Suppressor macrophage (primary cell): Measurements from ENCODE around the gene MTMR4.
"Not testable (repeated sequence)": the region's sequence is repeated elsewhere in the genome, so short reads cannot be mapped to it uniquely, and the experiment has no call there.

Experiments used
- DNase-seq, 4 experiments: peaks; one replicate each; pipeline ENCODE4 v3.0.0-alpha.2; 2020 to 2022

The MTMR4 gene

GRCh38 chr17:58491510-58492045 lies 22.9 kb downstream of the MTMR4 start:
- DNase-seq = no peak

GRCh38 chr17:58488428-58488890 lies 26.0 kb downstream of the MTMR4 start:
- DNase-seq = no peak

DNA sequence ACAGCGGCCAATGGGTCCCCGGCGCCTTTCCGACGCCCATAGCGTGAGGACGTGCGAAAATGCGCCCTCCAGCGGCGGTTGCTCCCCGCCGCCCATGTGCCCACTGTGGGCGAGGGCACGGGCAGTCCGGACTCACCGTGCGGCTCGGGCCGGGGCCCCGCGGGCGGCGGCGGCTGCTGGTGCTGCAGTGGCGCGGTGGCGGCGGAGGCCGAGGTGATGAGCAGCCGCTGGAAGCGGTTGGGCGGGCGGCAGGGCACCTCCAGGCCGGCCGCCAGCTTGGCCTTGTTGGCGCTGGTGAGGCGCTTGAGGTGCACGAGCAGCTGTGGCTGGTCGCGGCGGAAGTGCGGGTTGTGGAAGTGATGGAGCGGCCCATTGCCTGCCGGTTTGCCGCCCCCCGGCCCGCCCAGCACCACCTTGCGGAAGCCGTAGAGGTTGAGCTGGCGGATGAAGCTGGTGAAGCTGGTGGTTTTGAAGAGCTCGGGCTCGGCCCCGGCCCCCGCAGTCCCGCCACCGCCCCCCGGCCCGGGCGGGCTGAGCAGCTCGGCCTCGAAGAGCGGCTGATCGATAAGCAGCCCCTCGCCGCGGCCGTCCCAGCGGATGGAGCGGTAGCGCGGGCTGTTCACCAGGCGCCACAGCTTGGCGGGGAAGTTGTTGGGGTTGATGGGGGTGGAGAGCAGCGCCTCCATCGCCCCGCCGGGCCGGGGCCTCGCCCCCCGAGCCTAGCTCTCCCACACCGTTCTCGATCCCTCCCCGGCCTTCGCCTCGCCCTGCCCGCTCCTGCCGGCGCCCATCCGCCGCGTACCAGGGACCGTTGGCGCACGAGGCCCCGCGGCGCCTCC lies 26.6 kb downstream of the MTMR4 start, which contains the start of gene HSF5:
Gene HSF5, minus strand, starts transcription at position 820 of the 839 bp plus-strand sequence. Its CDS starts 134 bp downstream, at position 686.
- DNase-seq = peak; percentile 29 to 72 (median 47)

GRCh38 chr17:58484600-58484999 lies 29.8 kb downstream of the MTMR4 start:
- DNase-seq = no peak

DNA sequence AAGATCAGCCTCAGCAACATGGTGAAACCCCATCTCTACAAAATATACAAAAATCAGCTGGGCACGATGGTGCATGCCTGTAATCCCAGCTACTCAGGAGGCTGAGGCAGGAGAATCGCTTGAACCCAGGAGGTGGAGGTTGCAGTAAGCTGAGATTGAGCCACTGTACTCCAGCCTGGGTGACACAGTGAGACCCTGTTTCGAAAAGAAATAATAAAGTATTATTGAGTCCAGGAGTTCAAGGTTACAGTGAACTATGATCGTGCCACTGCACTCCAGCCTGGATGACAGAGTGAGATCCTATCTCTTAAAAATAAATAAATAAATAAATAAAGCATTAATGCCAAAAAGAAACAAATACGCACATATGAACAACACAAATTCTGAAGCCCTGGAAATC lies 32.6 kb downstream of the MTMR4 start:
- not testable (repeated sequence) for DNase-seq

DNA sequence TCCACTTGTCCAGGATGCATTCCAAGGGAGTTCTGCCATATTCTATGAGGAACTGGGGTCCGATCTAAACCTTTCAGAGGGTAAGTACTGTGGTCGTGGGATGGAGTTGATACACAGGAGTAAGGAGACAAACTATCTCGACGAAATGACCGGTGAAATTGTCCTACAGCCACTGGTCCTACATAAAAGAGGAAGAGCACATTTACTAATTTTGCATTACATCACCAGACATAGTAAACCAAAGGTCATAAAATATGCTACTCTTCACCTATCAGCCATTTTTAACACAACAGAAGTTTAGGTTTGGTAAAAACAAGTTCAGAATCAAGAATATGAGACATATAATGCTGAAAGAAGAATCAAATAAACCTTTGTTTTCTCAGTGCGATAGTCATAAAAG lies 34.3 kb downstream of the MTMR4 start:
- peak in 2 of 4 experiments; percentile 29 to 33 for DNase-seq

- no peak for DNase-seq
Observed at GRCh38 chr17:58476812-58477211, 37.6 kb downstream of the MTMR4 start.

DNA sequence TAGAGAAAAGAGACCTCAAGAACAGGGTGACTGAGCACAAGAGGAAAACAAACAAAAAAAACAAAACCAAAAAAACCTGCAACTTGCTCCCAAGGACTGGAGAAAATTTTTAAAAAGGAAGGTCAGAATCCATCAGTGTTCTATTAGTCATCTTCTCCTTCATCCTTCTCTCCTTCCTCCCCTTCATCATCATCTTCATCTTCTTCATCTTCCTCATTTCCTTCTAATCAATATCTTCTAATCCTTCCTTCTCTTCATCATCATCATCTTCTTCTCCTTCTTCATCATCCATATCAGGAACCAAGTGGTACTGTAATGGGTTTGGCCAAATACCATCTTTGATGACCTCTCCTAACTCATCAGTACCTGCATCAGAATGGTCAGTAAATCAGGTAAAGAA lies 38.5 kb downstream of the MTMR4 start:
- DNase-seq = no peak

- no peak for DNase-seq
Observed at GRCh38 chr17:58470356-58470755, 44.1 kb downstream of the MTMR4 start.

- no peak for DNase-seq
Observed at GRCh38 chr17:58468944-58469343, 45.5 kb downstream of the MTMR4 start.

- DNase-seq = no peak
Observed at GRCh38 chr17:58455491-58455890, 58.9 kb downstream of the MTMR4 start.

DNA sequence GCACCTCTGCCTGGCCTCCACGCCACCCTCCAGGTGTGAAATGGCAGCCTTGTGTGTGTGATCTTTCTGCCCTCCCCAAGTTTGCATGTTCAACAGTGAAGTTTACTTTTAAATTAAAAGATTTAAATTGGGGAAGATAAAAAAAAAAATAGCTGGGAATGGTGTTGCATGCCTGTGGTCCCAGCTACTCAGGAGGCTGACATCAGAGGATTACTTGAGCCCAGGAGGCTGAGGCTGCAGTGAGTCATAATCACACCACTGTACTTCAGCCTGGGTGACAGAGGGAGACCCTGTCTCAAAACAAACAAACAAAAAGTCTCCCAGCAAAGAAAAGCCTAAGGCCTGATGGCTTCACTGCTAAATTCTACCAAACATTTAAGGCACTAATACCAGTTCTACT lies 61.7 kb downstream of the MTMR4 start:
- DNase-seq = peak in 3 of 4 experiments; percentile 11 to 25 (median 13)

GRCh38 chr17:58447039-58447975 lies 67.1 kb downstream of the MTMR4 start:
- peak; percentile 88 to 92 (median 90) for DNase-seq

GRCh38 chr17:58446086-58446485 lies 68.4 kb downstream of the MTMR4 start:
- no peak for DNase-seq
